ENCODE measurements around the gene ABLIM2. TPM values are rescaled to one million over a fixed set of nuclear protein-coding genes. Genes with fewer than 3 reads are reported as not detected.

Gene ABLIM2
- total and polyA plus RNA-seq, 2 of the 8 experiments (the other 6 are each of a cell fraction or from before 2014, with no cell fraction given) = 2.8 to 3.0 TPM

DNA sequence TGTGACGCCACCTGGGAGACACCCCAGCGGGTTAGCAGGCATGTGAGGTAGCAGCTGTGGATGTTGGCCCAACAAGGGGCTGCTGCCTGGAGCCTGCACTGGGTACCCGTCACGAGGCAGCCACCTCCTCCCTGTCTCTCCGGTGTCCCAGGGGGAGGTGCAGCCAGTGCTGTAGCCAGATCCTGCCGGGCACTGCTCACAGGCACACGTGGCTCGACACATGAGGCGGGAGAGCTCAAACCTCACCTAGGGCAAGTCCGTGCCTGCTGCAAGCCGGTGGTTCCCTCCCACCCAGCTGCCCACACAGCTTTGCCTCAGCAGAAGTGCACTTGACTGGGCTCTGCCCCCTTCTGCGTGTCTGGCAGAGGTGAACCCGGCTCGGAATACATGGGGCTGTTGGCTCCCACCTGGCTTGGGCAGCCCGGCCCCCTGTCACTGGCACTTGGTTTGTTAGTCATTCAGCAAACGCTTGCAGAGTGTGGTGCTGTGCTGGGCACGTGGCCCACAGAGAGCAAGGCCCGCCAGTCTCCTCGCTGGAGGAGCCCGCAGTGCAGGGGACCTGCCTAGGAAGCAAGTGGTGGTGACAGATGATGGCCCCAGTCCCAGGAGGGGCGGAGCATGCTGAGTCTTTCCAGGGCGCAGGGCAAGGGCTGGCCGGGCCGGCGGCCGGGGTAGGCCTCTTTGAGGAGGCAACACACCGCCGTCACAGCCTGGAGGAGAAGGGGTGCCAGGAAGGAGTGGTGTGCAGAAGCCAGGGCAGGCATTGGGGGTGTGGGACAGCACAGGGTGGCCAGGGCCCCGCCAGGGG lies 30.3 kb upstream of the ABLIM2 start:
- no peak overlapping the region for H3K56ac ChIP-seq (replicated peaks; ENCODE audit: insufficient read length, low read depth, low read length)
- H3K18ac ChIP-seq (ENCODE audit: extremely low read depth, low read length) = no peak overlapping the region
- no peaks in the 10 kb centered on the region for H3K79me1 ChIP-seq (ENCODE audit: low read depth, low read length)
- FAIRE-seq (no peak), DNase-seq (ENCODE audit: low read depth in 1 of 2, low spot score in 2 of 2) (no peak)
- no peaks in the 10 kb centered on the region for H4K20me1 ChIP-seq (replicated peaks in 1 of 2; ENCODE audit: control insufficient read depth in 1 of 2, insufficient read depth in 2 of 2, low read length in 2 of 2)
- WGBS, 2 experiments (ENCODE audit: extremely low coverage in 1 of 2, insufficient coverage in 1 of 2, insufficient read length in 1 of 2, insufficient replicate concordance in 2 of 2, low coverage in 1 of 2, low lambda C conversion rate in 2 of 2, missing lambda C conversion rate in 1 of 2) = 90% methylated on average over 28 of the region's 29 CpGs; no CpG with 5 or more reads in 1 of the 2 experiments
- H4K5ac ChIP-seq (ENCODE audit: insufficient read length, low read depth, low read length) = no peak overlapping the region
- no peaks in the 10 kb centered on the region for H3K79me2 ChIP-seq (ENCODE audit: control insufficient read depth in 1 of 2, insufficient read depth in 2 of 2, low read length in 2 of 2)
- no peak overlapping the region for H3K14ac ChIP-seq (ENCODE audit: insufficient read length)
- no peak overlapping the region; the same call in 1 of the 2 replicates for H2BK5ac ChIP-seq (ENCODE audit: low read depth, low read length)
- H4K8ac ChIP-seq (ENCODE audit: extremely low read depth, insufficient read depth, low read length) = no peak overlapping the region
- no peak overlapping the region for H3K27ac ChIP-seq (ENCODE audit: low read depth, low read length)
- no peaks in the 10 kb centered on the region for H3K9me3 ChIP-seq (ENCODE audit: insufficient read depth in 2 of 2, low read depth in 1 of 2, low read length in 1 of 2)
- H3K4ac ChIP-seq (replicated peaks; ENCODE audit: insufficient read length, low read depth, low read length) = no peak overlapping the region
- H3K36me3 ChIP-seq (ENCODE audit: control insufficient read depth in 2 of 4, insufficient read depth in 4 of 4, low read length in 3 of 4) = no peaks in the 10 kb centered on the region
- no peaks in the 10 kb centered on the region for H3K27me3 ChIP-seq (replicated peaks in 1 of 4; ENCODE audit: control insufficient read depth in 3 of 4, extremely low read depth in 1 of 4, insufficient read depth in 3 of 4, low read length in 3 of 4)
- H3K23me2 ChIP-seq (ENCODE audit: low read depth, low read length) = no peaks in the 10 kb centered on the region
- H3K23ac ChIP-seq (ENCODE audit: insufficient read length) = no peak overlapping the region
- no peak overlapping the region for H3K9ac ChIP-seq (replicated peaks in 1 of 4; ENCODE audit: extremely low read depth in 1 of 4, low read depth in 3 of 4, low read length in 3 of 4)
- no peak overlapping the region for H2BK15ac ChIP-seq (ENCODE audit: low read length)
- H2BK20ac ChIP-seq (ENCODE audit: low read length) = no peak overlapping the region
- no peak overlapping the region for H2AK5ac ChIP-seq (ENCODE audit: low read depth, low read length)
- no peak overlapping the region for H2AFZ ChIP-seq (ENCODE audit: low read length)
- no peak overlapping the region for H2BK120ac ChIP-seq (replicated peaks; ENCODE audit: low read depth, low read length)
- POLR2A ChIA-PET (ENCODE audit: partially characterized antibody) = no interaction called here
- no peak overlapping the region for H4K91ac ChIP-seq (replicated peaks; ENCODE audit: insufficient read length, low read length)
- peaks cover 0 to 6% (median 3%) of the 10 kb centered on the region in 4 experiments; a peak in 3 of 7 replicates for H3K4me1 ChIP-seq (replicated peaks in 1 of 4; ENCODE audit: control insufficient read depth in 3 of 4, insufficient read depth in 4 of 4, low read length in 3 of 4)
- H2BK12ac ChIP-seq (ENCODE audit: low read depth, low read length) = no peak overlapping the region
- CTCF ChIA-PET (ENCODE audit: partially characterized antibody) = interaction anchor here (0.6 to 2.8 kb wide), 4 partner anchors 12 to 367 kb away, joined by 3 to 22 read pairs (median 4); no protein-coding TSS in a partner anchor
- no peak overlapping the region for H3K4me2 ChIP-seq (ENCODE audit: insufficient read depth in 1 of 2, low read depth in 2 of 2, low read length in 2 of 2)
- no peak overlapping the region for H3K4me3 ChIP-seq (ENCODE audit: extremely low read depth in 1 of 4, insufficient read depth in 2 of 4, low read depth in 3 of 4, low read length in 4 of 4)
- TF ChIP-seq GTF2F1 (IDR thresholded peaks at IDR 0.05; ENCODE audit: borderline replicate concordance, low read depth, low read length) (no peak), TEAD4 (IDR thresholded peaks at IDR 0.05; ENCODE audit: low read depth, low read length) (no peak), YY1 (IDR thresholded peaks at IDR 0.05; ENCODE audit: low read depth, low read length) (no peak), HDAC6 (IDR thresholded peaks at IDR 0.05; ENCODE audit: low read depth, low read length) (no peak), NRF1 (IDR thresholded peaks at IDR 0.05; ENCODE audit: low read depth, low read length) (no peak), TAF1 (IDR thresholded peaks at IDR 0.05; ENCODE audit: low read depth, low read length) (no peak), SP1 (IDR thresholded peaks at IDR 0.05; ENCODE audit: low read depth, low read length) (no peak), GABPA (IDR thresholded peaks at IDR 0.05; ENCODE audit: borderline replicate concordance, insufficient read depth, low read length) (no peak), SP2 (IDR thresholded peaks at IDR 0.05; ENCODE audit: low read length) (no peak), SP4 (IDR thresholded peaks at IDR 0.05; ENCODE audit: low read length) (no peak)
- TF ChIP-seq, protein P1, sequence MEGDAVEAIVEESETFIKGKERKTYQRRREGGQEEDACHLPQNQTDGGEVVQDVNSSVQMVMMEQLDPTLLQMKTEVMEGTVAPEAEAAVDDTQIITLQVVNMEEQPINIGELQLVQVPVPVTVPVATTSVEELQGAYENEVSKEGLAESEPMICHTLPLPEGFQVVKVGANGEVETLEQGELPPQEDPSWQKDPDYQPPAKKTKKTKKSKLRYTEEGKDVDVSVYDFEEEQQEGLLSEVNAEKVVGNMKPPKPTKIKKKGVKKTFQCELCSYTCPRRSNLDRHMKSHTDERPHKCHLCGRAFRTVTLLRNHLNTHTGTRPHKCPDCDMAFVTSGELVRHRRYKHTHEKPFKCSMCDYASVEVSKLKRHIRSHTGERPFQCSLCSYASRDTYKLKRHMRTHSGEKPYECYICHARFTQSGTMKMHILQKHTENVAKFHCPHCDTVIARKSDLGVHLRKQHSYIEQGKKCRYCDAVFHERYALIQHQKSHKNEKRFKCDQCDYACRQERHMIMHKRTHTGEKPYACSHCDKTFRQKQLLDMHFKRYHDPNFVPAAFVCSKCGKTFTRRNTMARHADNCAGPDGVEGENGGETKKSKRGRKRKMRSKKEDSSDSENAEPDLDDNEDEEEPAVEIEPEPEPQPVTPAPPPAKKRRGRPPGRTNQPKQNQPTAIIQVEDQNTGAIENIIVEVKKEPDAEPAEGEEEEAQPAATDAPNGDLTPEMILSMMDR (IDR thresholded peaks at IDR 0.05; ENCODE audit: control extremely low read depth in 1 of 3, insufficient read depth in 1 of 3, low read depth in 1 of 3, low read length in 3 of 3) = no peak

Measured in H1 (cell line).